ENCODE data around the gene PXN. TPM values are rescaled to one million over a fixed set of nuclear protein-coding genes. Genes with fewer than 3 reads are reported as not detected.

PXN gene
- total and polyA plus RNA-seq, 2 of the 13 experiments (the other 11 are each of a cell fraction or from before 2014, with no cell fraction given): 13.6 to 14.2 TPM

GRCh38 chr12:120265473-120266179, at the start of gene PXN (continued):
- no peak for TF ChIP-seq ZNF275 (CRISPR knock-in tag; IDR thresholded peaks at IDR 0.05; ENCODE audit: borderline replicate concordance)
- no peak for TF ChIP-seq RBM22 (optimal IDR thresholded peaks at IDR 0.05; ENCODE audit: low read length)
- 0 out of 2 replicates have a peak, but pooled peaks have one; percentile 49 for TF ChIP-seq POGK (CRISPR knock-in tag; conservative IDR thresholded peaks at IDR 0.05)
- TF ChIP-seq HMG20B (CRISPR knock-in tag; conservative IDR thresholded peaks at IDR 0.05): no peak
- TF ChIP-seq SMARCE1 (IDR thresholded peaks at IDR 0.05; ENCODE audit: borderline replicate concordance): no peak
- no peak for TF ChIP-seq ZNF503 (CRISPR knock-in tag; IDR thresholded peaks at IDR 0.05)
- 0 out of 2 replicates have a peak, but pooled peaks have one; percentile 29 for TF ChIP-seq ZNF619 (CRISPR knock-in tag; IDR thresholded peaks at IDR 0.05)
- no peak for TF ChIP-seq ZBTB3 (CRISPR knock-in tag; IDR thresholded peaks at IDR 0.05; ENCODE audit: borderline replicate concordance, low read depth)
- no peak; the same call in 1 of the 2 replicates for TF ChIP-seq ZNF652 (CRISPR knock-in tag; IDR thresholded peaks at IDR 0.05; ENCODE audit: borderline replicate concordance, low read depth)
- TF ChIP-seq TEAD3 (CRISPR knock-in tag; optimal IDR thresholded peaks at IDR 0.05; ENCODE audit: borderline replicate concordance): peak; percentile 39
- no peak for TF ChIP-seq RELA (CRISPR knock-in tag; IDR thresholded peaks at IDR 0.05)
- TF ChIP-seq KLF12 (CRISPR knock-in tag; IDR thresholded peaks at IDR 0.05; ENCODE audit: borderline replicate concordance): peak; percentile 91; the same call in 1 of the 2 replicates
- peak; percentile 69 for TF ChIP-seq TARDBP (CRISPR knock-in tag; IDR thresholded peaks at IDR 0.05)
- no peak for TF ChIP-seq CENPT (CRISPR knock-in tag; IDR thresholded peaks at IDR 0.05; ENCODE audit: low read depth)
- no peak for TF ChIP-seq ZSCAN31 (CRISPR knock-in tag; IDR thresholded peaks at IDR 0.05; ENCODE audit: low read depth)
- no peak for TF ChIP-seq SNRNP70 (IDR thresholded peaks at IDR 0.05; ENCODE audit: low read depth, low read length)
- peak; percentile 72 for TF ChIP-seq ARNT2 (CRISPR knock-in tag; IDR thresholded peaks at IDR 0.05; ENCODE audit: low read depth)
- no peak; the same call in 1 of the 2 replicates for TF ChIP-seq KAT7 (CRISPR knock-in tag; IDR thresholded peaks at IDR 0.05; ENCODE audit: borderline replicate concordance)
- no peak for TF ChIP-seq ZNF7 (CRISPR knock-in tag; IDR thresholded peaks at IDR 0.05)
- TF ChIP-seq PATZ1 (CRISPR knock-in tag; IDR thresholded peaks at IDR 0.05): peak; percentile 71
- no peak for TF ChIP-seq KLF15 (CRISPR knock-in tag; IDR thresholded peaks at IDR 0.05; ENCODE audit: borderline replicate concordance)
- TF ChIP-seq ZNF737 (CRISPR knock-in tag; IDR thresholded peaks at IDR 0.05; ENCODE audit: borderline replicate concordance): no peak

All from HepG2 (cell line).